ENCODE data around the gene DNAH1.

DNAH1 gene

GRCh38 chr3:52443268-52443610, 127.1 kb downstream of the DNAH1 start:
- no peak for DNase-seq (ENCODE audit: low read depth in 4 of 4, low spot score in 1 of 4)

GRCh38 chr3:52443791-52444687, 127.9 kb downstream of the DNAH1 start:
- DNase-seq (ENCODE audit: low read depth in 4 of 4, low spot score in 1 of 4): no peak

DNA sequence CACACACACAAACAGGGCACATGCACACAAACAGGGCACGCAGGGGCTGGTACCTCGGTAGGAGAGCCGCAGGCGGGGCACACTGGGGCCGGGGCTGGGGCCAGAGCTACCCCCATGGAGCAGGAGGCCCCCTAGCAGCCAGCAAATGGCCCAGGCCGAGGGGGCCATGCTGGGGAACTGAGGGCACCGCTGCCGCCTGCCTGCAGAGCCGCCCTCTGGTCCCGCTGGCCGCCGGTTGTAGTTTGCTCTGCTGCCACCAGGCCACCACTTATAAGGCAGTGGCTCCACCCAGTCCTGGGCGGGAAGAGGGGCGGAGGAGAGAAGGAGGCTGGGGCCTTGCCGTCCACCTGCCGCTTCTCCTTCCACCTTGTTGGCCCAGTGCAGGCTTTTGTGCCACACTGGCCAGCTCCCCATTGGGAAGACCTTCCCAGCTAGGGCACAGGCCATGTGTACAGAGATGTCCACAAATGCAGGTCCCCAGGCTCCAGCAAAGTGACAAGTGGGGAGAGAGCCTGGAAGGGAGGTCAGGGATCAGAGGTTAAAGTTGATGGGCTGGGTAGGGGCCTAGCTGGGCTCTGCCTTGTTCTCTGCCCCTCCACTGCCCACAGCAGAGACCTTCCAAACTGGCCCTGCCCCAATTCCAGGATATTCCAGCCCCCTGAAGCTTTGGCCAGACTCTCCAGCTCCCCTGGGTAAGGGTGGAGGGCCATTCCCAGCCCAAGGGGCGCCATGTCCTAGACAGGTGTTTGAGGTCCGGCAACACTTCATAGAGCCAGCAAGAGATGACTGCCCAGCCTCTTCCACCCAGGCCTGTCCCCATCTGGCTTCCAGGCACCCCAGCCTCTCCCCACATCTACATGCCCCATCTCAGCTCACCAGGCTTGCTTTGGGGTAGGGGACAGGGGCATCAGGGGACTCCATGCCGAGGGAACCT, 129.0 kb downstream of the DNAH1 start, which contains the start of gene SEMA3G:
TSS of gene SEMA3G (minus strand) at position 244 of the 934 bp plus-strand sequence. CDS start at position 168, 76 bp downstream.
- peak; percentile 40 to 69 (median 56) for DNase-seq (ENCODE audit: low read depth in 4 of 4, low spot score in 1 of 4)

- DNase-seq (ENCODE audit: low read depth in 4 of 4, low spot score in 1 of 4): no peak
Measured at GRCh38 chr3:52446042-52446441, 129.9 kb downstream of the DNAH1 start.

DNA sequence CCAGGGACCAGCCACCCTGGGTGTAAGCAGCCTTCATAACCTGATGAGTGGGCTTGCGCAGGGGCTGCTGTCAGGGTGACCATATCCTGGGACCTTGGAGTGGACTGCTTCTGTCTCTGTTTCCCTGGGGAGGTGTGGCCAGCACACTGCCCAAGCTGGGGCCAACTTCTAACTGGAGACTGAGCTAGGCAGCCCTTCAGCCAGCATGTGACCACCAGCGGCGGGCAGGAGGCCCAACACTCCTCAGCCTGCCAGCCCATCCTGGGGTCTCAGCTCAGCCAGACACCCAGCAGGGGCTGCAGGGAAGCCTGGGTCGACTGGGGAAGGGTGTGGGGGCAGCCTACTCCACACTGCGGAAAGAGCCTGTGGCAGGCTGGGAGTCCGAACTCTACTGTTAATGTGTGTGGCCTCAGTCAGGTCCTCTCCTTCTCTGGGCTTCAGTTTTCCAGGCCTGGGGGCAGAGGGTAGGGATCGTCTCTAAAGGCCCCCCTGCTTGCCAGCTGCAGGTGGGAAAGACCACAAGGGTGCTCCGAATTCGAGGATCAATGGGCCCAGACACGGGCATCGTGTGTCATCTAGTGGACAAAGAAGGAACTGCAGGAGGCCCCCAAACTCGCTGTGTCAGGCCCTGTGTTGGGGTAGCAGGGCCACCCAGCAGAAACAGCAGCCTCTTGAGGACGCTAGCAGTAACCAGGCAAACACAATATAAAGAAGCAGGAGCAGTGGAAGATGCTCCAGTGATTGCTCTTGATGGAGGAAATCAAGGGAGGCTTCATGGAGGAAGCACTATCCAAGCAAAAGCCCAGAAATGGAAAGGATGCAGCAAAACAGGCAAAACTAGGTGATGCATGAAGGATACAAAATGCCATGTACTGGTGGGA, 130.8 kb downstream of the DNAH1 start:
- peak; percentile 50 to 64 (median 58) for DNase-seq (ENCODE audit: low read depth in 4 of 4, low spot score in 1 of 4)

- DNase-seq (ENCODE audit: low read depth in 4 of 4, low spot score in 1 of 4): no peak
Measured at GRCh38 chr3:52447512-52448355, 131.6 kb downstream of the DNAH1 start.

Data from stimulated activated CD4-positive, alpha-beta T cell treated with anti-CD3 and anti-CD28 coated beads, Interleukin-1b, Interleukin-23, amount 100 ng/mL, for 24 hours (primary cell).